ENCODE measurements around the gene ANKRD33B.

GRCh38 chr5:10631316-10631996 lies 67.6 kb downstream of the ANKRD33B start:
- no peak for TF ChIP-seq CTCF (conservative IDR thresholded peaks at IDR 0.05; ENCODE audit: low read depth in 2 of 2)
- TF ChIP-seq EZH2 (IDR thresholded peaks at IDR 0.05; ENCODE audit: low read depth, unreplicated experiment): no peak
- no peak for TF ChIP-seq CREB1 (CRISPR knock-in tag; IDR thresholded peaks at IDR 0.05; ENCODE audit: low read depth)
- TF ChIP-seq REST (IDR thresholded peaks at IDR 0.05; ENCODE audit: unreplicated experiment): no peak
- no peak for TF ChIP-seq POLR2AphosphoS5 (IDR thresholded peaks at IDR 0.05; ENCODE audit: low read depth)
- TF ChIP-seq ZNF114 (CRISPR knock-in tag; IDR thresholded peaks at IDR 0.05): no peak
- no peak for TF ChIP-seq EZH2phosphoT487 (IDR thresholded peaks at IDR 0.05; ENCODE audit: unreplicated experiment)
- TF ChIP-seq ZNF462 (CRISPR knock-in tag; IDR thresholded peaks at IDR 0.05): no peak
- TF ChIP-seq NANOG (IDR thresholded peaks at IDR 0.05; ENCODE audit: borderline replicate concordance): no peak
- TF ChIP-seq ETS1 (IDR thresholded peaks at IDR 0.05): no peak

Data from GM23338 (cell line).